Coronary artery (tissue), 2 donors: ENCODE data around the gene CMTM1.

Experiments used
- DNase-seq: peaks from one replicate; pipeline ENCODE4 v3.0.0-alpha.2; 2017; ENCODE audit warnings: low spot score
- H3K27ac ChIP-seq, 2 donors: fragments of 200-600 bp; sonication (generic); one replicate each; pipeline ENCODE4 v1.5.1; 2016 to 2019
- H3K4me3 ChIP-seq: fragments of 200-600 bp; sonication (generic); 2 replicates; pipeline ENCODE4 v1.5.1; 2016; ENCODE audit warnings: mild to moderate bottlenecking, moderate library complexity
- CTCF ChIP-seq: fragments of 200-600 bp; sonication (generic); IDR thresholded peaks from one replicate; pipeline ENCODE4 v1.5.1; 2019; ENCODE audit warnings: antibody characterized with exemption

CMTM1 gene

GRCh38 chr16:66576296-66576695, 10.1 kb downstream of the CMTM1 start:
- H3K27ac ChIP-seq = no peak overlapping the region
- DNase-seq = no peak
- H3K4me3 ChIP-seq = no peak overlapping the region
- no peak for TF ChIP-seq CTCF

DNA sequence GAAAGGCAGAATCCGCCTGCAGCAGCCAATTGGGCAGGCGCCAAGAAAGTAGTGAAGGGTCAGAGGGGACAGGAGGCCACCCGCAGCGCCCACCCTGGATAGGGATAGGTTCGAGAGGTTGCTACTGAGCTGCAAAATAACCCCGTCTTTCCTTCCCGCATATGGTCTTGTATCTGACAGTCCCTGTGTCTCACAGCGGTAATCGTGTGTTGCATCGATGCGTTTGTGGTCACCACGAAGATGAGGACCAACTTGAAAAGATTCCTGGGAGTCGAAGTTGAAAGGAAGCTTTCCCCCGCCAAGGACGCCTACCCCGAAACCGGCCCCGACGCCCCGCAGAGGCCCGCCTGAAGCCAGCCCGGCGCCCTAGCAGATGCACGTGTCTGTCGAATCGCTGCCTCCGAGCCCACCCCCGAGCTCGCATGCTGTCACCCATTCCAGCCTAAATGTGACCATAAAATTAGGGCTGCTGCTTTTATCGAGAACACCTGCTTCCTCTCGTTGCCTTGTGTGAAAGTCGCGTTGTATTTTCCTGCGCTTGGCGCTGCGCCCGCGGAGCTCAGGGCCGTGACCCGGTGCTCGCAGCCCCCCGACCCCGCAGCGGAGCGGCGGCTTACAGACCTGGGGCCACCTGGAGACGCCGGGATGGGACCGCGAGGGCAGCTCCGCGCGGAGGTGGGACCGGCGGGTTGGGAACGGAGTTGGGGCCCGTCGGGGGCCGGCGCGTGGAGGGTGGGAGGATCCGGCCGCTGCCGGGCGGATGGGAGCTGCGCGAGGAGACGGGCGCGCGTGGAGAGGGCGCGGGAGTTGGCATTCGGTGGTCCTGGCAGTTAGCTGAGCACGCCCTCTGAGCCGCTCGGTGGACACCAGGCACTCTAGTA, 12.7 kb downstream of the CMTM1 start, which contains the start of gene CMTM2:
Gene CMTM2 (plus strand): TSS at position 813 of the 881 bp plus-strand sequence. CDS start 145 bp downstream, outside the sequence.
- Histone ChIP-seq H3K4me3 (peak within 1 kb of the TSS; percentile 57), H3K27ac (peak within 1 kb of the TSS in 1 of 2 donors; percentile 32)
- DNase-seq = no peak
- TF ChIP-seq CTCF = no peak

DNA sequence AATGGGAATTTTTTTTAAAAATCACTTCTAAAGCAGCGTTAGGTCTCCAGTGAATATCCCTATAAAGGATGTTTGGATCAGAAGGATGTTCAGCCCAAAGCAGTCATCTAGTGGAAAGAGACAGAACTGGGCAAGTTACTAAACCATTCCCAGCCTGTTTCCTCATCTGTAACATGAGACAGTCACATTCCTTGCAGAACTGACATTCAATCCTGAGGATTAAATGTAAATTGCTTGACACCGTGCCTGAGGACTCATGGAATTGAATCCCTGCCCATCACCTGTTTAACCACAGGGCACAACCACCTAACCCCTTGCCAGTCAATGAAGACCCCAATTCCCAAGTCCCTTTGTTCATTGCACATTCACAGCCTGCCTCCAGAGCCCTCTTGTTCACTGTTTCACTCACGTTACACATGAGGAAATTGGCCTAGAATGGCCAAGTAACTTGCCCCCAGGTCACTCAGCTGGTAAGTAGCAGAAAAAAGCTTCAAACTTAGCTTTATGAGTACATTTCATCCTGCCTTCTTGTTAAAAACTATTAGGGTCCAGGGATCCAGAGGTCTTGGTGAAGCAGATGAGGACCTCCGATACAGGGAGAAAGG, 14.5 kb downstream of the CMTM1 start:
- Histone ChIP-seq H3K4me3 (no peak overlapping the region), H3K27ac (peak overlapping the region in 1 of 2 donors; percentile 26)
- no peak for TF ChIP-seq CTCF
- DNase-seq = no peak

- H3K27ac ChIP-seq = peak overlapping the region in 1 of 2 donors; percentile 26
- no peak overlapping the region for H3K4me3 ChIP-seq
- no peak for DNase-seq
- no peak for TF ChIP-seq CTCF
Measured at GRCh38 chr16:66581246-66581952, 15.2 kb downstream of the CMTM1 start.

- TF ChIP-seq CTCF = no peak
- no peak for DNase-seq
Measured at GRCh38 chr16:66585481-66586239, 19.4 kb downstream of the CMTM1 start.

DNA sequence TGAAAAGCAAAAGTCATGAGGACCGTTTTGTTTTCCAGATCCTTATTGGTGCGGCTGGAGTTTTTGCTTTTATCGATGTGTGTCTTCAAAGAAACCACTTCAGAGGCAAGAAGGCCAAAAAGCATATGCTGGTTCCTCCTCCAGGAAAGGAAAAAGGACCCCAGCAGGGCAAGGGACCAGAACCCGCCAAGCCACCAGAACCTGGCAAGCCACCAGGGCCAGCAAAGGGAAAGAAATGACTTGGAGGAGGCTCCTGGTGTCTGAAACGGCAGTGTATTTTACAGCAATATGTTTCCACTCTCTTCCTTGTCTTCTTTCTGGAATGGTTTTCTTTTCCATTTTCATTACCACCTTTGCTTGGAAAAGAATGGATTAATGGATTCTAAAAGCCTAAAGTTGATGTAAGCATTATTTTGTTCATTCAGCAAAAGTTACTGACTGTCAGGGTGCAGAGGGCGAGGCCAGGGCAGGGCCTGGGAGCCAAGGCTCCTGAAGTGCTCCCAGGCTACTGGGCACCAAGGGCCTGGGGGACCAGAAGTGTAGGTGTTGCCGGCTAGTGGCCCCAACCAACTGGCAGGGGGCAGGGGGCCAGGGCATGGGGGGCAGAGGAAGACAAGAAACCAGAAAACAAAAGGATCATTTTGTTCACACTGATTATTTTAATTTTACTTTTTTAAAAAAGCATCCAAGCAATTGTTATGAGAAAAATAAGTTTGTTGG, 21.8 kb downstream of the CMTM1 start:
- Histone ChIP-seq H3K4me3 (no peak overlapping the region), H3K27ac (no peak overlapping the region)
- TF ChIP-seq CTCF = no peak
- peak; percentile 58 for DNase-seq

More at GRCh38 chr16:66585481-66586239, 19.4 kb downstream of the CMTM1 start:
- no peak overlapping the region for H3K27ac ChIP-seq
- no peak overlapping the region for H3K4me3 ChIP-seq
